Coronary artery (tissue), 2 donors: ENCODE data around the gene DCHS1.

ENCODE experiments used
- DNase-seq: peaks from one replicate; pipeline ENCODE4 v3.0.0-alpha.2; 2017; ENCODE audit warnings: low spot score
- H3K27ac ChIP-seq, 2 donors: fragments of 200-600 bp; sonication (generic); one replicate each; pipeline ENCODE4 v1.5.1; 2016 to 2019
- H3K4me3 ChIP-seq: fragments of 200-600 bp; sonication (generic); 2 replicates; pipeline ENCODE4 v1.5.1; 2016; ENCODE audit warnings: mild to moderate bottlenecking, moderate library complexity
- CTCF ChIP-seq: fragments of 200-600 bp; sonication (generic); IDR thresholded peaks from one replicate; pipeline ENCODE4 v1.5.1; 2019; ENCODE audit warnings: antibody characterized with exemption

DCHS1 gene

DNA sequence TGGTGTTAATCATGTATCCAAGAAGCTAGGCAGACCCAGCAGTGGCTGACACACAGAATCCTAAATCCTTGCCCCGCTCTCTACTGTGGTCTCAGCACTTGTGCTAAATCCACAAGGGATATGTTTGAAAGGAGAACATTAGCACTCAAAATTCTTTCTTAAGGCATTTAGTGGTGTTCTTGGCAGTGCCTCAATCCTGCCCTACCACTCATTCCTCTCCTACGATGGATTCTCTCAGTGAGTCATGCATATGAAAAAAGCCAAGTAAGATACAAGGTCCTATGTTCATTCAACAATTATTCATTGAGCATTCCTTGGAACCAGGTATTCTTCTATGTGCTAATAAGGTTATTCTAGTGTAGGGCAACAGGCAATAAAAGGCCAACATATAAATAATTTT lies 83.4 kb downstream of the DCHS1 start:
- H3K27ac ChIP-seq: no peak overlapping the region
- DNase-seq: no peak
- no peak for TF ChIP-seq CTCF
- H3K4me3 ChIP-seq: no peak overlapping the region

GRCh38 chr11:6571434-6572008 lies 84.1 kb downstream of the DCHS1 start:
- Histone ChIP-seq H3K27ac (no peak overlapping the region), H3K4me3 (peak overlapping the region; percentile 38)
- DNase-seq: no peak
- no peak for TF ChIP-seq CTCF
